Fibroblast of pulmonary artery (primary cell): ENCODE data around the gene PLA2G2F.
A peak's percentile ranks its signal among the peaks of the same experiment; 100 is the strongest.

ENCODE experiments used
- DNase-seq: peaks from one replicate; pipeline ENCODE4 v3.0.0-alpha.2; 2010; ENCODE audit warnings: low read depth
- H3K4me3 ChIP-seq: replicated peaks from 2 replicates; pipeline ENCODE4 v1.5.1; 2011; ENCODE audit warnings: low read depth, mild to moderate bottlenecking, control low read depth, low read length, moderate library complexity
- CTCF ChIP-seq: IDR thresholded peaks from 2 replicates; pipeline ENCODE4 v1.5.1; 2011; ENCODE audit warnings: mild to moderate bottlenecking, control low read depth, low read length, inconsistent platforms; ENCODE audit errors: missing control alignments

Gene PLA2G2F

GRCh38 chr1:20154301-20154831, 15.2 kb downstream of the PLA2G2F start:
- no peak overlapping the region for H3K4me3 ChIP-seq

GRCh38 chr1:20158358-20159070, 19.4 kb downstream of the PLA2G2F start:
- no peak for DNase-seq
- TF ChIP-seq CTCF: no peak
- no peak overlapping the region for H3K4me3 ChIP-seq

More at GRCh38 chr1:20154301-20154831, 15.2 kb downstream of the PLA2G2F start:
- DNase-seq: no peak
- TF ChIP-seq CTCF: no peak

GRCh38 chr1:20160034-20160433, 20.9 kb downstream of the PLA2G2F start:
- no peak for DNase-seq
- no peak overlapping the region for H3K4me3 ChIP-seq
- TF ChIP-seq CTCF: no peak

GRCh38 chr1:20164694-20165202, 25.6 kb downstream of the PLA2G2F start:
- DNase-seq: peak; percentile 50
- peak; percentile 32 for TF ChIP-seq CTCF
- no peak overlapping the region for H3K4me3 ChIP-seq

GRCh38 chr1:20165522-20165951, 26.4 kb downstream of the PLA2G2F start:
- TF ChIP-seq CTCF: peak; percentile 41
- DNase-seq: peak; percentile 33
- H3K4me3 ChIP-seq: no peak overlapping the region

- H3K4me3 ChIP-seq: no peak overlapping the region
- no peak for TF ChIP-seq CTCF
- DNase-seq: peak; percentile 63
Measured at GRCh38 chr1:20166051-20166450, 26.9 kb downstream of the PLA2G2F start.

- H3K4me3 ChIP-seq: no peak overlapping the region
- TF ChIP-seq CTCF: no peak
- DNase-seq: no peak
Measured at GRCh38 chr1:20167126-20167525, 28.0 kb downstream of the PLA2G2F start.
